Adipose tissue (tissue), 3 donors: ENCODE results near the gene CALCR. TPM values are rescaled to one million over a fixed set of nuclear protein-coding genes. Genes with fewer than 3 reads are reported as not detected.
"Not testable (repeated sequence)": the region's sequence is repeated elsewhere in the genome, so short reads cannot be mapped to it uniquely, and the experiment has no call there.

Experiments used
- H3K27ac ChIP-seq: one replicate; pipeline ENCODE4 v1.5.1; 2013; ENCODE audit warnings: low read depth, low read length
- WGBS, 3 donors: extraction: QIAGEN DNeasy Blood & Tissue Kit; methylation state at CpG; one replicate each; pipeline ENCODE4 v1.1.7; 2013; 5-methylcytosine and 5-hydroxymethylcytosine counted together
- polyA plus RNA-seq, 3 donors: library from polyadenylated mRNA; stranded (reverse); fragments of 200-250 nt; gene quantifications; one replicate each; pipeline ENCODE4 v1.2.3, GENCODE V29; 2013
- donor health status: healthy with polysubstance abuse.
- donor health status: Bipolar disorder and iron deficiency.
- donor health status: healthy.

The CALCR gene
- polyA plus RNA-seq: not detected

GRCh38 chr7:93574646-93575554, at the start of gene CALCR:
CALCR (minus strand) TSS chr7:93574724; CDS start chr7:93486981, 87,743 bp downstream.
- WGBS, 3 donors: 1 to 2% (median 1%) methylated on average over 44 to 46 of the region's 46 CpGs
- no peak within 1 kb of the TSS for H3K27ac ChIP-seq

DNA sequence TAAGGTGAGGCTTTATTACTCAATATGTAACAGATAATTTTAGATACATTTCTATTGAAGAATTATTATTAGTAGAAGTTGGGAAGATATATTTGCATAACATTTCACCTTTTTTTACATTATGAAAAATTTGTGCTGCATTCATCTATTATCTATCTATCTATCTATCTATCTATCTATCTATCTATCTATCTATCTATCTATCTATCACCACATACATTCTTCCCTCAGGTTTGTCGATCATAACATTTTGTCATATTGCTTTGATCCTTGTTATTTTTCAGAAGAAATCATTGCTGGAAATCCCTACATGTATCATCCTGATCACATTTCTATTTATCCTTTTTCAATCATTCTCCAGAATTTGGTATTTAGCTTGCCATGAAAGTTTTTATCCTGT, 49.3 kb upstream of the CALCR start:
- no peak overlapping the region for H3K27ac ChIP-seq
- WGBS, 3 donors: 87 to 95% (median 91%) methylated on average over 1 of the region's 1 CpG

DNA sequence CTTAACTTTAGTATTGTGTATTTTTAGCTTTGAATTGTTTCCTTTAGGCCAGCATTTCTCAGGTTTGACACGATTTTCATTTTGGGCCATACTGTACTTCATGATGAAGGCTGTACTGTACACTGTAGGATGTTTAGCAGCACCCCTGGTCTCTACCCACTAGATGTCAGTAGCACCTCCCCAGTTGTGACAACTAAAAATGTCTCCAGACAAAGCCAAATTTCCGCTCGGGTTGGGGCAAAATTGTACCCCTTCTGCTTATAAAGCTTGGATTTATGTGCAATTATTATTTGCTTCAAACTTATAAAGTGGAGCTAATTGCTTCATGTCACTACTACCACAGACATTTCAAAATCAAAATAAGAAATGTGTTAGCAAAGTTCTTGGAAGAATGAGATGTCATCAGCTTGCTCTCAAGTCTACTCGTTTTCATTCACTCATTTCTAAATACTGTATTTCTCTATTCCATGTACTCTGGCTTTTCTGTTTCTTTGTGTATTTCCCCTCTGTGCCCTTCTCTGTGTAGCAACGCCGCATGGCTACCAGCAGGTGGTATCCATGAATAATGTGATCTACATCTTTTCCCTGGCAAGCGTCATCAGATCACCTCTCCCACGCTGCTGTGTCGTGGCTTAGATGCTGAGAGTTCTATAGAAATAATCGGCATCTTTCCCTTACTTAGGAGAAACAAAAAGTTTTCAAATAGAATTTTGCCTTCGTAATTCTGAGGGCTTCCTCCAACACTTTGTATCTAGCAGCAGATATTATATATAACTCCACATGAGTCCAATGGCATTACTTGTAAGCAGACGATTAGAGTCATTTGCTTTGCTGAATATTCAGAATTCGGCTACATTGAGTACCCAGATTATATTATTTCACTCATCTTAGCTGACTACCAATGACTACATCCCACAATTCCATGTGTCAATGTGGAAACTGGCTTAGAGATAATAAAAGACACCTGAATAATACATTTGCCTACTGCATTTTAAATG, 47.8 kb upstream of the CALCR start:
- WGBS, 3 donors: 35 to 49% (median 48%) methylated on average over 13 of the region's 13 CpGs
- no peak overlapping the region for H3K27ac ChIP-seq

DNA sequence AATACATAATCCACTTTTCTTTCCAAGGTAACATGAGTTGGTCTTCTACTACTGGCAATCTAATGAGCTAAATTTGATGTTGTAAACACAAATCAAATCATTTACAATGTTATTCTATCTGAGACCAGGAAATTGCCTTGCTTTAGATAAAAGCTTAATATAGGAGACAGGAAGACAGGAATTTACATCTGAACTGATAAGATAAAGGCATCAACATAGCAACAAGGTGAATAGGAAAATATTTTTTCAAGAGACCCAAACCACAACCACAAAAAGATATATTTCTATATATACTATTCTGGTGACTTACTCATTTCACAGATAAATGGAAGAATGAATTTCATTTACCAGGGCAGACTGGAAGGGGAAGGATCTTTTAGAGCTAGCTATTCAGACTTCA, 46.3 kb upstream of the CALCR start:
- H3K27ac ChIP-seq: no peak overlapping the region

- H3K27ac ChIP-seq: no peak overlapping the region
These were observed 45.5 kb upstream of the CALCR start for GRCh38 chr7:93620057-93620456.

- no peak overlapping the region for H3K27ac ChIP-seq
- 59 to 79% (median 76%) methylated on average over 1 of the region's 1 CpG for whole genome bisulfite sequencing, 3 donors
These were observed 26.8 kb upstream of the CALCR start for GRCh38 chr7:93601363-93601762.

- 68 to 81% (median 70%) methylated on average over 1 of the region's 1 CpG for WGBS, 3 donors
- H3K27ac ChIP-seq: no peak overlapping the region
These were observed 19.7 kb upstream of the CALCR start for GRCh38 chr7:93594250-93594649.

DNA sequence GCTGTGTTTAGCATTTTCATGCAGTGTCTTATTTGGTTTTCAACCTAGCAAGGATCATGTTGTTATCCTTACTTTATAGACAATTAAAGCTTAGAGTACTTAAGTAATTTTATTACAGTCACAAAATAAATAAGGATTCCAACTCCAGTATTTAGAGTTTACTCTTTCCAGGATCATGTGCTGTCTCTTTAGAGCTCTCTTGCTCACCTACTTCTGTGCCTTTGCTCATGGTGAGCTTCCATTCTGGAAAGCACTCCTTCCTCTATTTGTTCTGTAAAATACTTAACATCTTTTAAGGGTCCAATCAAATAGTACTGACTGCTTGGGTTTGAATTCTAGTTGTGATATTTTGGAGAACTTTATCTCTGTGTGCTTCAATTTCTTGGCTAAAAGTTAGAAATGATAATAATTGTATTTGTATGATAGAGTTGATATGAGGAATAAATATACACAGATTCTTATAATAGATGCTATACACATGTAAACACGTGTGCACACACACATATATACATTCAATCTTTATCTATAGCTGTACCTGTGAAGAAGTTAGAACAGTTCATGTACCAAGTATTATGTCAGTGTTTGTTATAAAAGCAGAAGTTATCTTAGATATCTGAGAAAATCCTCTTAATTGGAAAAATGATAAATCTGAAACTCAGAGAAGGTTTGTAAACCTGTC, 18.2 kb upstream of the CALCR start:
- 70 to 77% (median 70%) methylated on average over 1 of the region's 1 CpG for WGBS, 3 donors
- no peak overlapping the region for H3K27ac ChIP-seq

- WGBS, 3 donors: 83 to 89% (median 86%) methylated on average over 20 to 24 of the region's 34 CpGs
- not testable (repeated sequence) for H3K27ac ChIP-seq
These were observed 16.9 kb upstream of the CALCR start for GRCh38 chr7:93591224-93592050.

GRCh38 chr7:93586479-93586865, 11.9 kb upstream of the CALCR start:
- not testable (repeated sequence) for H3K27ac ChIP-seq
- WGBS, 3 donors: 91 to 95% (median 95%) methylated on average over 15 to 20 of the region's 22 CpGs

- H3K27ac ChIP-seq: not testable (repeated sequence)
- 89 to 93% (median 91%) methylated on average over 8 to 43 of the region's 54 CpGs for WGBS, 3 donors
These were observed 11.4 kb upstream of the CALCR start for GRCh38 chr7:93585694-93586478.

GRCh38 chr7:93579431-93579830, 4.9 kb upstream of the CALCR start:
- 82 to 91% (median 85%) methylated on average over 2 of the region's 2 CpGs for WGBS, 3 donors
- no peak overlapping the region for H3K27ac ChIP-seq

DNA sequence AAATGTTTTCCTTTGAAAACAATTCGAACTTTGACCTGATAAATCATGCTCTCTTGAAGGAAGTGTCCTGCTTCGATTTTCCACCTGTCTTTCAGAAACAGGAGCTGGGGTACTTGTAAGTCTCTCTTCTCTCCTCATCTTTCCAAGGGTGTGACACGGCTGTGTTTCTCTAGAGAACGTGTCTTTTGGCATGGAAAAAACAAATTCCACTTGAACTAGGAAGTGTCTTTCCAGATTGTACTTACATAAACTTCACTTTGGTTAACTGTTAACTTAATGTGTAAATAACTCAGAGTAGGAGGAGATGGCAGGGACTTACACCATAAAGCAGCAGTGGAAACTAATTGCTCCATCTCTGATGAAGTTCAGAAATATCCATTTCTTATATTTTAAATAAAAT, 4.2 kb upstream of the CALCR start:
- no peak overlapping the region for H3K27ac ChIP-seq
- 12 to 55% (median 45%) methylated on average over 4 of the region's 4 CpGs for WGBS, 3 donors

- no peak overlapping the region for H3K27ac ChIP-seq
- 4 to 12% (median 6%) methylated on average over 20 to 21 of the region's 21 CpGs for WGBS, 3 donors
These were observed 1.3 kb upstream of the CALCR start for GRCh38 chr7:93575555-93576399.

GRCh38 chr7:93574269-93574645, 267 bp downstream of the CALCR start:
- whole genome bisulfite sequencing, 3 donors: 2 to 3% (median 2%) methylated on average over 19 of the region's 19 CpGs

DNA sequence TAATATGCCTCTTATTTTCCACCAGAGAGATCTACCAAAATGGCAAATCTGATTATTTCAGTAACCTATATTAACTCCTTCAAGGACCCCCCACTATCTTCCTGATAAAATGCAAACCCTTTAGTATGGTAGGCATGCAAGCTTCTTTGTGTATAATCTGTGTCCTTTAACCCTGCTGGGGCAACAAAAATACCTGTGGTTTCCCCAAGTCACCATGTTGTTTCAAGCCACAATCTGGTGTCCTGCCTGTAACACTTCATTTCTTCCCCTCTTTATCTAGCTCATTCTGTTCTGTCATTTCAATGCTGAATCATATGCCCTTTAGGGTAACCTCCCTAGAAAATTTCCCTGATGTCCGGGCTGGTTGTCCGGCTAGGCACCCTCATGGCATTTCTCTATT, 5.3 kb downstream of the CALCR start:
- H3K27ac ChIP-seq: no peak overlapping the region

More at GRCh38 chr7:93574269-93574645, 267 bp downstream of the CALCR start:
- no peak overlapping the region for H3K27ac ChIP-seq

More for the DNA sequence above, 5.3 kb downstream of the CALCR start:
- 89 to 93% (median 92%) methylated on average over 2 of the region's 2 CpGs for WGBS, 3 donors
